NCI-H446 treated with DMSO at 0.1 percent for 48 hours (cell line): ENCODE results near the gene ARAP1.

Experiments used
- DNase-seq: peaks from one replicate; lab custom pipeline; 2025; lab: John Stamatoyannopoulos, UW

ARAP1 gene

DNA sequence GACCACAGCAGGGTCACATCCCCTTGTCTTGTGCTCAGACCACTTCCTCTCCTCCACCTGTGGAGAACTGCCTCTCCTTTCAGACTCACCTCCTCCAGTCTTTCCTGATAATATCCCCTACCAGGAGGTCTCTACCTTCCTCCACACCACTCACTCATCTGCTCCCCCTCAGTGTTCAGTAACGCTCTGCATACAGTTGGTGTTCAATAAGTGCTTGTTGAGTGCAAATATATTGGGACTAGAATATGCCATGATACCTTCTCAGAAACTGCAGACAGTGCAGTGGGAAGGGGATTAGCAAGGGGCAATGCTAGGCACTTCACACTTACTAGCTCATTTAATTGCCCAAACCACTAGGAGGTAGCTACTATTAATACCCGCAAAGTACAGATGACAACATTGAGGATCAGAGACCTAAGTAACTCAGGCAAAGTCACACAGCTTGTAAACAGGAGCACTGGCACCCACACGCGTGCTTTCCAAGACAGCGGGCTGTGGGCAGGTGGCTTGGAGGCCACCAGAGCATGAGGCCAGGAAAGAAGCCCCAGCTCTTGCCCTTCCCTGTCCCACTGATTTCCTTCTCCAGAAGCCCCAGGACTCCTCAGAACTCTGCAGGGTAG, 69.9 kb downstream of the ARAP1 start:
- DNase-seq = no peak

- no peak for DNase-seq
These were observed 70.7 kb downstream of the ARAP1 start for GRCh38 chr11:72681226-72682153.

- no peak for DNase-seq
These were observed 71.5 kb downstream of the ARAP1 start for GRCh38 chr11:72680624-72681158.

- DNase-seq = no peak
These were observed 72.3 kb downstream of the ARAP1 start for GRCh38 chr11:72679869-72680268.

- no peak for DNase-seq
These were observed 73.7 kb downstream of the ARAP1 start for GRCh38 chr11:72678524-72678923.

DNA sequence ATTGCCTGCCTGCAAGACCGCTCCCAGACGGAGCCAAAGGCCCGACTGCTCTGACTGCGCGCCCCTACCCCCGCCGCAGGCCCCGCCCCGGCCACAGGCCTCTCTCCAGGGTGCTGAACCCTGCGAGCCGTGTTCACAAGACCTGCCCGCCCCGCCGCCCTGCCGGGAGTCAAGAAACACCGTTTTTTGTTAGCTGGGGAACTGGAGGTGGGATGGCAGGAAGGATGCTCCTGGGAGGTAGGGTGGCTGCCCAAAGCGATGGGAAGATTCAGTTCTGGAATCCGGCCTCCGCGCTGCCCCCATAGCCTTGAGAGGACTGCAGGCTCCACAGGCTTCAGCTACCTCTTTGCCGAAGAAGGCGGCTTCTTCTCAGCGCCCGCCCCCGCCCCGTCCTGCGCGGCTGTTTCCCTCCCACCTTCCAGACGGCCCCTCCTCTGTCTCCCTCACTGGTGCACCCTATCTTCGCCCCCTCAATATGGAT, 75.3 kb downstream of the ARAP1 start:
- DNase-seq = no peak

DNA sequence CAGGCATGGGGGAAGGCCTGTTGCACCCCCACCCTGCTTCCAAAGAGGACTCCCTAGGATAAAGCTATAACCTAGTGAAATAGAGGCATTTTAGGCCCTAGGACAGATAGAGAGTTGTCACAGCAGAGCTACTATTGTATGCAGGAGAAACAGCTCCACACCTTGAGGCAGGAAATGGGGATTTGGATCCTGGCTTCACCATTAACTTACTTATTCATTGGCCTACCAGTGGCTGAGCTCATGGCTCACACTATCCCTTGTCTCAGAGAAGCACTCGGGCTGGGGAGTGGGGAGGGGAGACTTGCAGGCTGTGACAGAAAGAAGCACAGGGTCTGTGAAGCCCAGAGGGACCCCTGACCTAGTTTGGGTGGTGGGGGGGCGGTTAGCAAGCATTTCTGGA, 77.0 kb downstream of the ARAP1 start:
- DNase-seq = no peak

DNA sequence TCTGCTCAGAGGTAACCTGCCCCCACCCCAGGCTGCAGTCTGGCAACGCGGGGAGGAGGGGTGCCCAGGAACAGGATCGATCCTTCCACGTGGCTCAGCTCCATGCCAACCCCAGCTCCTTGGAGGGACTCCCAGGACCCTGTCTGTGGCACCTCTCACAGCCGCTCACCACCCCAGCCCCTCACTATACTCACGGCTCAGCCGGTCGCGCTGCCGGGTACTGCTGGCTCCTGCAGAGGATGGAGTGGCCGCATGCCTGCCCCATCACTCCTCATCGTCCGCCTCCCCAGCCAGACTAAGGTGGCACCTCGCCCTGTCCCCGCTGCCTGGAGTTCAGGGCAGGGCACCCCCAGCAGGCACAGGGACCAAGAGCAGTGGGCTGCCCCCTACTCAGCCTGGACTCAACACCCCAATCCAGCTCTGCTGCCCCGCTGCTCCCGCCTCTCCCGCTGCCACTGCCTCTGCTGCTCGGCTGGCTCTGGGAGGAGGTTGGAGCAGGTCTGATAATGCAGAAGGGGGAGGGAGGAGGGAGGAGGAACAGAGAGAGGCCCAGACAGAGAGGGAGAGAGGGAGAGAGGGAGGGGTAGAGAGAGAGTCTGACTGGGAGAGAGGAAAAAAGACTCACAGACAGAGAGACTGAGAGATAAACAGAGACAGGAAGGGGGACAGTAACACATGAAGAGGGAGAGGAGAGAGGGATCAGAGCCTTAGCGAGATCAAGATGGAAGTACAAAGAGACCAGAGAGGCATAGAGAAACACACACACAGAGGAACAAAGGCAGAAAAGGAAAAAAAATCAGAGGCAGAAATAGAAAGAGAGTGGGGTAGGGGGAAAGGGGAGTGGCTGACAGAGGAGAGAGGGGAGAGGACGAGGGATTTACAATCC, 78.0 kb downstream of the ARAP1 start, which contains the start of gene PDE2A:
Gene PDE2A (minus strand): TSS at position 480 of the 886 bp plus-strand sequence. CDS start 215 bp downstream, at position 265.
- peak; percentile 6 for DNase-seq

DNA sequence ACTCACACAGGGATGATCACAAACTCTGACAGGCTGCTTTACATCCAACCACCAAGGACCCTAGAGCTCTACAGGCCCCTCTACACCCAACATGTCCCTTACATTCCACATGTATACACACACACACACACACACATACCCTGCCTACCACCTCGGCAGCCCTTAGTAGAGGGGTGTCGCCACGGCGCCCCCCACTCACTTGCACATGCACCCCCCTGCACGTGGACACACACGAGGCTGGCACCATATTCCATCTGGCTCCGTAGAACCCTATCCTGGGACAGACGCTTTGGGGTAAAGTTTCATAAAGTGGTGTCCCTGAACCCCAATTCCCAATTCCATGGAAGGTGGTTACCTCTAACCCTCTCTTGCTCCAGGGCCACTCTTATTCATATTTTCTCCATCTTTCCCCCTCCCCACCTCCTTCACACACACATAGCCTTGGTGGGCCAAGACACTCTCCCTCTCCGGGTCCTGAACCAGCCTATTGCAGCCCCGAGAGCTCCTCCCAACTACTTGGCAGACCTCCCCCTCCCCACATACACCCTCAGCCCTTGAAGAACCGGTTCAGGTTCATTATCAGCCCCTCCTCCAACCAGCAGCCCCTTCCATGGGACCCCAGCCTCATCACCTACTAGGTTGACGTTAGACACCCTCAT, 78.8 kb downstream of the ARAP1 start:
- DNase-seq = no peak

DNA sequence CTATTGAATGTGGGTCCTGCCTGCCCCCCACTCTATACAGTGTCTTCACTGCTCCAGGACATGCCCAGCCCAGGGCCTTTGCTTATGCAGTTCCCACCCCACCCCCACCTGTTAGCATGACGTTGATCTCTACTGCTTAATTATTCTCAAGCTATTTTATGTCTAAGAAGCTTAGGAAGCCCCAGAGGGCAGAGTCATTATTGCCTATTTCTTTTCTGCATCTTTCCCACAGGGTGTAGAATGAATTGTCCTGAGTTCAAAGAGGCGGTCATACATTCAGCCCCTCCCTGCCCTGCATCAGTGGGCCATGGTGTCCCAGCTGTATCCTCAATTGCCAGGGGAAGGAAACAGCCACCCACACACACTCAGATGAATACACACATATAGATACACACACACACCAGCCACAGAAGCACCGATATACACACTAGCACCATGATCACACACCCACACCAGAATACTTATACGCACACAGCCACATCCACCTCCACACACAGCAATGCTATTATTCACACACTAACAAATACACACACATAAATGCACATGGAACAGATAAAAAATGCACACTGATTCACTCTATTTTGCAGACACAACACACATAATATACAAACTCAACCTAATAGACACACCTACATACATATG, 79.5 kb downstream of the ARAP1 start:
- DNase-seq = no peak

DNA sequence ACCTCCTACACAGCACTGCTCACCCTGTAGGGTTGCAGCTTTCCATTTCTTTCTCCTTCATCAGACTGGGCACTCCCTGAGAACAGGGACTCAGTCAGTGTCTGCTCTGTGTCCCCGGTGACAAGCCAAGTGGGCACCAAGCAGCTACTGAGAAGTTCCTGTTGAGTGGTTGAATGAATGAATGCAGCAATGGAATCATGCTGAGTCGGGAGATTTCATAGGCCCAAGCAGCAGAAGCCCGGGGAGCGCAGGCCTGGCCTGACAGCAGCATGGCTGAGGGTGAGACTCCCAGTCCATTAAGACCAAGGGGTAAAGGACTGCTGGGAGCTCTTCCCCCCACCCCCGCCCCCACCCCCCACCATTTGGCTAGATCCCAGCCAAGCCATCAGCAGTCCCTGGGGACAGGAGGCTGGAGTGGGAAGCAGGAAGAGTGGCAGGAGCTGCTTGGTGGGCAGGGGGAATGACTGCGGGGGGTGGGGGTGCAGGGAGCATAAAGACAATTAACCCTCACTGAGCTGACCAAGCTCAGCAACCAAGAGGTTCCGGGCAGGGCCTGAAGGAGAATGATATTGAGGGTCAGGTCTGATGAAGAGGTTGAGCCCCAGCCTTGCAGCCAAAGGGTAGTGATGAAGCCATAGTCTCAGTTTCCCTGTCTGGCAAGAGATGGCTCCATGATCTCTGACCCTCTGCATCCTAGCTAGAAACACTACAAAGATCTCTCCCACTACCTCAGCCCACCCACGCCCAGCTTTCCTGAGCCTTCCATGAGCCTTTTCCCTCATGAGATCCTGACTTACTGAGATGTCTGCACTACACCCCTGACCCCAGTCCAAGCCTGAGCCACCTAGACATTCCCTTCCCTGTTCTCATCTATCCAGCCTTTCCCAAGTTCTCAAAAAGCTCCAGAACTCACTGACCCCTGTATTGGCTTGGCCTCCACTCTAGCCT, 80.8 kb downstream of the ARAP1 start:
- DNase-seq = no peak

DNA sequence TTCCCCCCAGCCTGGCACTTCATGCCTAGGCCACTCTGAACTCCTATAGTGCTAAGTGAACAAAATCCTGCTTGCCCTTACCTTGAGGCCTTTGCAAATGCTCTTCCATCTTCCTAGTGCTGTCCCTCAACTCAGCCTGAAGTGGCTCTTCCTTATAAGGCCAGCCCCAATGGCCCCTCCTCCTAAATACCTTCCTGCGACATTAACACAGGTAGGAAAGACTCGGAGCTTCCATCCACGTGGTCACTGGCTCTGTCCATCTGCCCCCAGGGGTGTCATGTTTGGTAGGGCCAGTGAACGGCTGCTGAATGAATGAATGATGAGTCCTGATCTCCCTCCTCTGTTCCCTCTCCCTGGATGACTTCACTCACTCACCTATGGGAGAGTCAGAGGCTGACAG, 82.2 kb downstream of the ARAP1 start:
- DNase-seq = no peak

- no peak for DNase-seq
These were observed 82.7 kb downstream of the ARAP1 start for GRCh38 chr11:72669527-72669926.

DNA sequence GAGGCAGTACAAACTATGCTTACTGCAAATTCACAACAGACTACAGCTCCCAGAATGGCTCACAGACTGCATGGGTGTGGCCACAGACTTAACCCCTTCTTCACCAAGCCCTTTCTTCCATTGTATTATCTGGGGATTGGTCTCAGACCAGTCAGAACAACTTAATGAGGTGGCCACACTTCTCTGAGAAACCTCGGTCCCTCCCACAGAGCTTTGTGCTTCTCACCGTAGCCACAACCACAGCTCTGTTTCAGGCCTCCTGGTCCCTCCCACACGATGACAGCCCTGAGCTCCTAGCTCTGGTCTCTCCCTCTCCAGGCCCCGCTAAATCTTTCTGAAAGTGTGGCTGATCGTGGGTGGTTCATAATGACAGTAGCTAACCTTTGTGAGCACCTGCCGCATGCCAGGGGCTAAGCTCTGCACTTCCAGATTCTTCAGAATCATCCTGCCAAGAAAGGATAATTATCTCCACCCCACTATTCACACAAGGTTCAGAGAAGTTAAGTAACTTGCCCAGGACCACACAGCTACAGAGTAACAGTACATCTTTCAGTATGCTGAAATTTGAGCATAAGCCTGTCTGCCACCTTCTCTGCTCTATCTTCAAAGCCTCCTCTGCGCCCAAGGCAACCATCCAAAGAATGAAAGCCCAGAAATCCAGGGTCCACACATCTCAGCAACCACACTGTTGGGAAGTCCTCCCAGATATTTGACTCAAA, 83.4 kb downstream of the ARAP1 start:
- no peak for DNase-seq

DNA sequence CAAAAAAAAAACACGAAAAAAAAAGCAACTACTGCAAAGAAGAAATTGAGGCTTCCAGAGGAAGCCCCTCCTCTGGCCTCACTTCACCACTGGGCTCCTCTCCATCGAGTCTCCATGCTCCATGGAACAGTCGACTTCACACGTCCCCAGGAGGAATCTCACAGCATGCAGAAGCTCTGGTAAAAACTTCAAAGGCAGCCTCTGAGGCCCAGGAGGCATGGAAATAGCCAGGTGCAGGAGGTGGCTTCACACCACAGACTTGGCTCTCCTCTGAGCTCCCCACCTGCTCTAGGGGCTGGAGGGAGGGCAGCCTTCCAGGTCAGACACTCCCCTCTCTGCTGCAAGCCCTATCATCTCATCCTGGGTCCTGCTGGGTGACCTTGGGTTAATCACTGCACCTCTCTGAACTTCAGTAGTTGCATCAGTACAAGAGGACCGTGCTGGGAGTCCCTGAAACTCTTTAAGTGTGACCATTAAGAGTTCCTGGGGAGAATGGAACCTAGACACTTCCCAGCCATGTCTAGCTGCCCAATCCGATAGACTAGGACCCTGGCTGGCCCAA, 86.2 kb downstream of the ARAP1 start:
- DNase-seq = no peak

- DNase-seq = no peak
These were observed 90.2 kb downstream of the ARAP1 start for GRCh38 chr11:72662036-72662435.

GRCh38 chr11:72661486-72661885, 90.7 kb downstream of the ARAP1 start:
- no peak for DNase-seq

DNA sequence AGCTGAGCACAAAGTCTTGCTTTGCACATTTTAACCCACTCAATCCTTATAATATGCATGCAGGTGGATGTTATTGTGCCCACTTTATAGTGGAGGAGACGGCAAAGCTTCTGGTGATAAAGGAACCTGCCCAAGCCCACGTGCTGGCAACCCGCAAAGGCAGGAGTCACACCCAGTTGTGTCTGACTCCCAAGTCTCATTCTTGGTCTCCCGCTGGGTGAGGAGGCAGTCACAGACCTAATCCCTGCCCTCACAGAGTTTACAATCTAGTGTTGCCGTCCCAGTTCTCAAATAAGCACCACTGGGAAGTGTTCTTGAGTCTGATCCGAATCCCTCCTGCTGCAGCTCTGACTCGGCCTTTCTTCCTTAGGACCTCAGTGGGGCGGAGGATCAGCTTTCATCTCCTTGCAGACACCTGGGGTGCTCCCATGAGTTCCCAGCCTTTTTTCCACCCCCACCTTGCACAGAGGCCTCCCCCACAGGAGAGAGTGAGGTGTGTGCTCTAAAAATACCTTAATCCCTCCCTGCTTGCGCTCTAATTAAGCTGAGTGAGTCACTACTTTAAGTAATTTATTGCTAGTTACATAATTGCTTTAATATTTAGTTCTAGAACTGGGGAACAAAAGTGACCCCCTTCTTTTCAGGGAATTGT, 93.1 kb downstream of the ARAP1 start:
- DNase-seq = no peak
